ENCODE data around the gene ZNF536.
"Not testable (repeated sequence)": the region's sequence is repeated elsewhere in the genome, so short reads cannot be mapped to it uniquely, and the experiment has no call there.

The ZNF536 gene

GRCh38 chr19:30390356-30390988, 18.3 kb downstream of the ZNF536 start:
- no peak for DNase-seq (ENCODE audit: low spot score)

- DNase-seq (ENCODE audit: low spot score), result no peak
These were observed 18.9 kb downstream of the ZNF536 start for GRCh38 chr19:30391052-30391451.

GRCh38 chr19:30391554-30392551, 19.7 kb downstream of the ZNF536 start:
- peak; percentile 51 for DNase-seq (ENCODE audit: low spot score)

GRCh38 chr19:30393046-30393445, 20.9 kb downstream of the ZNF536 start:
- no peak for DNase-seq (ENCODE audit: low spot score)

GRCh38 chr19:30393729-30394480, 21.7 kb downstream of the ZNF536 start:
- no peak for DNase-seq (ENCODE audit: low spot score)

- no peak for DNase-seq (ENCODE audit: low spot score)
These were observed 22.4 kb downstream of the ZNF536 start for GRCh38 chr19:30394481-30395151.

GRCh38 chr19:30395283-30395682, 23.1 kb downstream of the ZNF536 start:
- DNase-seq (ENCODE audit: low spot score), result no peak

- not testable (repeated sequence) for DNase-seq (ENCODE audit: low spot score)
These were observed 26.4 kb downstream of the ZNF536 start for GRCh38 chr19:30398539-30398938.

GRCh38 chr19:30401956-30402355, 29.8 kb downstream of the ZNF536 start:
- DNase-seq (ENCODE audit: low spot score), result no peak

GRCh38 chr19:30402436-30403202, 30.4 kb downstream of the ZNF536 start:
- peak; percentile 33 for DNase-seq (ENCODE audit: low spot score)

GRCh38 chr19:30403203-30403985, 31.2 kb downstream of the ZNF536 start:
- DNase-seq (ENCODE audit: low spot score), result no peak

GRCh38 chr19:30406220-30407067, 34.3 kb downstream of the ZNF536 start:
- DNase-seq (ENCODE audit: low spot score), result peak; percentile 69

GRCh38 chr19:30407068-30407709, 35.0 kb downstream of the ZNF536 start:
- DNase-seq (ENCODE audit: low spot score), result no peak

- DNase-seq (ENCODE audit: low spot score), result no peak
These were observed 36.6 kb downstream of the ZNF536 start for GRCh38 chr19:30408734-30409301.

- no peak for DNase-seq (ENCODE audit: low spot score)
These were observed 39.5 kb downstream of the ZNF536 start for GRCh38 chr19:30411714-30412113.

GRCh38 chr19:30416375-30416774, 44.2 kb downstream of the ZNF536 start:
- DNase-seq (ENCODE audit: low spot score), result no peak

- DNase-seq (ENCODE audit: low spot score), result not testable (repeated sequence)
These were observed 45.0 kb downstream of the ZNF536 start for GRCh38 chr19:30417166-30417565.

- no peak for DNase-seq (ENCODE audit: low spot score)
These were observed 47.5 kb downstream of the ZNF536 start for GRCh38 chr19:30419568-30420180.

Measured in iPS-NIHi11 (cell line).